ENCODE results near the gene MCM3AP. TPM values are rescaled to one million over a fixed set of nuclear protein-coding genes. Genes with fewer than 3 reads are reported as not detected.

The MCM3AP gene
- total and polyA plus RNA-seq, 9 of the 15 experiments (the other 6 are each of a cell fraction or from before 2014, with no cell fraction given): 6.5 to 179 (median 69.6) TPM

GRCh38 chr21:46253610-46254124 is 31.7 kb downstream of the MCM3AP start (continued):
- TF ChIP-seq ZNF592 (IDR thresholded peaks at IDR 0.05) (peak; percentile 58), FOXK2 (conservative IDR thresholded peaks at IDR 0.05 in 1 of 2, IDR thresholded peaks at IDR 0.05 in 1 of 2; ENCODE audit: low read depth in 2 of 2) (peak in 1 of 2 experiments; percentile 31; a peak in 2 of 4 replicates), KDM1A (IDR thresholded peaks at IDR 0.05) (no peak), ATF7 (IDR thresholded peaks at IDR 0.05) (peak; percentile 38; the same call in 1 of the 2 replicates), MAX (CRISPR knock-in tag; IDR thresholded peaks at IDR 0.05) (peak; percentile 78), ETS2 (tag; IDR thresholded peaks at IDR 0.05; ENCODE audit: borderline replicate concordance, poor library complexity, severe bottlenecking) (no peak), ZBED1 (IDR thresholded peaks at IDR 0.05) (peak; percentile 93), ZNF57 (CRISPR knock-in tag; IDR thresholded peaks at IDR 0.05) (no peak), YY1 (IDR thresholded peaks at IDR 0.05; ENCODE audit: borderline replicate concordance in 1 of 3, control insufficient read depth in 1 of 3, extremely low read depth in 1 of 3, insufficient read depth in 3 of 3, insufficient read length in 1 of 3, insufficient replicate concordance in 2 of 3, low read depth in 1 of 3, low read length in 2 of 3) (peak in 1 of 3 experiments; percentile 48), NEUROD1 (IDR thresholded peaks at IDR 0.05; ENCODE audit: borderline replicate concordance, low read depth, low read length, partially characterized antibody) (peak; percentile 38), MGA (IDR thresholded peaks at IDR 0.05) (peak; percentile 88)

Measured in K562 (cell line).